Ovary (tissue), 9 donors: ENCODE results near the gene PRPF40B. TPM values are rescaled to one million over a fixed set of nuclear protein-coding genes. Genes with fewer than 3 reads are reported as not detected.

Experiments used
- DNase-seq, 5 donors: peaks; one replicate each; pipeline ENCODE4 v3.0.0-alpha.2; 2019 to 2020
- H3K27ac ChIP-seq, 2 donors: fragments of 200-600 bp; one replicate each; pipeline versions ENCODE4 v1.5.1 to v1.8.0; 2019 to 2022
- H3K27me3 ChIP-seq: fragments of 200-600 bp; one replicate; pipeline ENCODE4 v1.8.0; 2022
- H3K36me3 ChIP-seq: fragments of 200-600 bp; sonication (generic); one replicate; pipeline ENCODE4 v1.5.1; 2019
- H3K4me1 ChIP-seq: one replicate; pipeline ENCODE4 v1.8.1; 2013; ENCODE audit warnings: mild to moderate bottlenecking, moderate library complexity; ENCODE audit not compliant: insufficient read depth
- H3K4me3 ChIP-seq: fragments of 200-600 bp; sonication (generic); one replicate; pipeline ENCODE4 v1.5.1; 2017
- H3K9me3 ChIP-seq, 2 donors: fragments of 200-600 bp in 1 of 2; sonication (generic) in 1 of 2; one replicate each; pipeline versions ENCODE4 v1.5.1 to v1.8.1; 2013 to 2019; ENCODE audit warnings: mild to moderate bottlenecking in 1 of 2, moderate library complexity in 1 of 2
- CTCF ChIP-seq, 3 donors: fragments of 450-650 bp in 2 of 3; fragments of 200-600 bp in 1 of 3; IDR thresholded peaks; one replicate each; pipeline versions ENCODE4 v1.5.1 to v1.8.0; 2016 to 2022; ENCODE audit warnings: antibody characterized with exemption in 3 of 3, mild to moderate bottlenecking in 1 of 3
- EP300 ChIP-seq: sonication (generic); formaldehyde crosslinking; IDR thresholded peaks from one replicate; pipeline ENCODE4 v1.6.1; 2017; ENCODE audit warnings: antibody characterized with exemption
- POLR2A ChIP-seq: fragments of 450-650 bp; IDR thresholded peaks from one replicate; pipeline ENCODE4 v1.6.1; 2017; ENCODE audit warnings: antibody characterized with exemption, mild to moderate bottlenecking, moderate library complexity
- WGBS, 3 donors: extraction: QIAGEN DNeasy Blood & Tissue Kit in 1 of 3; methylation state at CpG; one replicate each; pipeline versions ENCODE4 v1.1.5 to v1.1.7; 2013 to 2017; 5-methylcytosine and 5-hydroxymethylcytosine counted together
- intact Hi-C, 4 donors: fragments of 100-400 bp; cut with DNase I; formaldehyde crosslinking; loops; one replicate each; pipeline versions ENCODE4 v1.11.0 to v1.15.1; 2022 to 2023
- polyA plus RNA-seq, 2 donors: library from polyadenylated mRNA; stranded (reverse); fragments of 200-250 nt in 1 of 2; fragments of 350-450 nt in 1 of 2; fragmentation: Illumina TruSeq in 1 of 2; extraction: RNeasy Lipid Tissue Mini Kit (QIAGEN cat#74804) in 1 of 2; gene quantifications; one replicate each; pipeline ENCODE4 v1.2.3, GENCODE V29; 2013 to 2014
- total RNA-seq, 7 donors: library from RNA; depleted of rRNA in 2 of 7; stranded (reverse); fragments of >200 nt in 2 of 7; fragmentation: NEBNext Ultra II Directional in 3 of 7; extraction: Animal tissue kit (Norgen Biotek cat#: 25700) in 3 of 7; gene quantifications; one replicate each; pipeline versions ENCODE4 v1.1.0 to v1.2.4, GENCODE V29; 2016 to 2023
- donor health status: DM: no; HTN: no; CAD: no; lungs with moderate emphysema.
- donor health status: DM: no; HTN: no; CAD: no.
- donor health status: Bipolar disorder and iron deficiency.
- donor health status: DM: yes; HTN: yes; CAD: no.
- donor health status: DM: no; HTN: no; CAD: no.
- donor health status: DM: yes; HTN: yes; CAD: no.

The PRPF40B gene
- total and polyA plus RNA-seq, 9 donors, result 13.4 to 72.6 (median 33.8) TPM

- H3K27ac ChIP-seq, result no peak overlapping the region
- H3K9me3 ChIP-seq, result no peaks in the 10 kb centered on the region
- 36 to 43% (median 41%) methylated on average over 8 of the region's 8 CpGs for WGBS, 3 donors
- no peak for TF ChIP-seq POLR2A
- no peak for TF ChIP-seq EP300
- peak; percentile 34 to 46 (median 43) for TF ChIP-seq CTCF (IDR thresholded peaks at IDR 0.05)
- intact Hi-C loops, result no loop called here
- no peaks in the 10 kb centered on the region for H3K27me3 ChIP-seq
- DNase-seq, result peak; percentile 56 to 71 (median 61)
- H3K4me3 ChIP-seq, result no peak overlapping the region
- peaks cover 11% of the 10 kb centered on the region for H3K4me1 ChIP-seq
- no peaks in the 10 kb centered on the region for H3K36me3 ChIP-seq
Measured at GRCh38 chr12:49580572-49581535, 42.5 kb upstream of the PRPF40B start.

DNA sequence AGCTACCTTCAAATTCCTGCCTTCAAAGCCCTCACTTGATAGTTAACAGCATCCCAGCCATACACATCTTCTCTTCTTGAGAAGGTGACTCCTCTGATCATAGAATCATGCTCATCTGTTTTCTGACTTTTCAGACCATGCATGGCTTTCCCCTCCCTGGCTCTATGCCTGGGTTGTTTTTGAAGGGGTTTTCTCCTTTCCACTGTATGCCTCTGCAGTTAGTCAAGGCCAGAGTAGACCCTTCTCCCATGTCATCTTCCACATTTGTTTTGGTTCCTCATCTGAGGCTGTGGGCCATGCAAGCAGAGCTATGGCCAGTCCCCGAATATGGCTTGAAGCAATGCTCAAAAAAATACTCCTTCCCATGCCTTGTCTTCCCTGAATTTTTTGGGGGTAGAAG lies 41.2 kb upstream of the PRPF40B start:
- H3K27me3 ChIP-seq, result no peaks in the 10 kb centered on the region
- H3K4me3 ChIP-seq, result no peak overlapping the region
- TF ChIP-seq POLR2A (no peak), EP300 (no peak), CTCF (IDR thresholded peaks at IDR 0.05) (no peak)
- H3K4me1 ChIP-seq, result peaks cover 11% of the 10 kb centered on the region
- no peaks in the 10 kb centered on the region for H3K36me3 ChIP-seq
- no peak for DNase-seq
- WGBS, 3 donors, result 69 to 83% (median 76%) methylated on average over 1 of the region's 1 CpG
- intact Hi-C loops, result no loop called here
- H3K27ac ChIP-seq, result no peak overlapping the region
- no peaks in the 10 kb centered on the region for H3K9me3 ChIP-seq

- H3K27ac ChIP-seq, result no peak overlapping the region
- 10 to 15% (median 11%) methylated on average over 4 of the region's 4 CpGs for WGBS, 3 donors
- peaks cover 11% of the 10 kb centered on the region for H3K4me1 ChIP-seq
- H3K9me3 ChIP-seq, result no peaks in the 10 kb centered on the region
- no peak overlapping the region for H3K4me3 ChIP-seq
- no peaks in the 10 kb centered on the region for H3K27me3 ChIP-seq
- H3K36me3 ChIP-seq, result no peaks in the 10 kb centered on the region
- DNase-seq, result peak in 1 of 5 donors; percentile 18
- intact Hi-C loops, result no loop called here
- no peak for TF ChIP-seq CTCF (IDR thresholded peaks at IDR 0.05)
- TF ChIP-seq EP300, result no peak
- TF ChIP-seq POLR2A, result no peak
Measured at GRCh38 chr12:49582850-49583249, 40.5 kb upstream of the PRPF40B start.

DNA sequence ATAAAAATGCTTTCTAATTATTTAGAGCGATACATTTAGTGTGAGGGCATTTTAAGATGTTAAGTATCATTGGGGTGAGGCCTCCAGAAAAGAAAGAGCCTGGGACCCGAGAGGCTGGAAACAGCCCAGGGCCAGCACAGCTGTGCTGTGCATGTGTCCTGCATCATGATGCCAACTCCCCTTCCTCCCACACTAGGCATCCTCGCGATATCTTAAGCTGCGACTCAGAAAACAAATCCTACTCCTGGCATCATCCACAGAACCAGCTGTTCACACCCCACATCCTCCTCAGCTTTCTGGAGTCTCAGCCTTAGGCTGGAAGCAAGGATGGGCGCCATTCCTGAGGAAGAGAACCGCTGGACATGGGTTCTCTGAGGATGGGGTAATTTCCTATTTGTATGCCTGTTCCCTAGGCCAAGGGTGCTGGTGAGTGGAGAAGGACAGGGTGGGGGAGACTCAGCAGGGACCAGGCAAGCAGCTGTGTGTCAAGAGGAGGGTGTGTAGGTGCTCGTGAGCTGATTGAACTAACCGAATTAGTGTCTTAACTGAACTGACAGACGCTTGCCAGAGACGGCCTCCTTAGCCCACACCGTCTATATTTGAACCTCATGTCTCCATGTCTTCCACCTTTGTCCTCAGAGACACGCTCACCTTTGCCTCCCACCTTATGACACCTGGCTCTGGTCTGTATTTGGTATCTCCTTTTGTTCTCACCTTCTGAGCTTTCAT lies 39.8 kb upstream of the PRPF40B start:
- WGBS, 3 donors, result 51 to 58% (median 51%) methylated on average over 13 of the region's 13 CpGs
- Histone ChIP-seq H3K36me3 (no peaks in the 10 kb centered on the region), H3K27me3 (no peaks in the 10 kb centered on the region), H3K4me3 (no peak overlapping the region), H3K4me1 (peaks cover 11% of the 10 kb centered on the region), H3K27ac (no peak overlapping the region), H3K9me3 (no peaks in the 10 kb centered on the region)
- peak in 1 of 5 donors; percentile 18 for DNase-seq
- TF ChIP-seq POLR2A (no peak), CTCF (IDR thresholded peaks at IDR 0.05) (no peak), EP300 (no peak)
- intact Hi-C loops, result no loop called here
